Fibroblast of gingiva (primary cell): ENCODE data around the gene RNF175.
A peak's percentile ranks its signal among the peaks of the same experiment; 100 is the strongest.

Source experiments
- DNase-seq: peaks from one replicate; pipeline ENCODE4 v3.0.0-alpha.2; 2011; ENCODE audit warnings: low read depth

The RNF175 gene

DNA sequence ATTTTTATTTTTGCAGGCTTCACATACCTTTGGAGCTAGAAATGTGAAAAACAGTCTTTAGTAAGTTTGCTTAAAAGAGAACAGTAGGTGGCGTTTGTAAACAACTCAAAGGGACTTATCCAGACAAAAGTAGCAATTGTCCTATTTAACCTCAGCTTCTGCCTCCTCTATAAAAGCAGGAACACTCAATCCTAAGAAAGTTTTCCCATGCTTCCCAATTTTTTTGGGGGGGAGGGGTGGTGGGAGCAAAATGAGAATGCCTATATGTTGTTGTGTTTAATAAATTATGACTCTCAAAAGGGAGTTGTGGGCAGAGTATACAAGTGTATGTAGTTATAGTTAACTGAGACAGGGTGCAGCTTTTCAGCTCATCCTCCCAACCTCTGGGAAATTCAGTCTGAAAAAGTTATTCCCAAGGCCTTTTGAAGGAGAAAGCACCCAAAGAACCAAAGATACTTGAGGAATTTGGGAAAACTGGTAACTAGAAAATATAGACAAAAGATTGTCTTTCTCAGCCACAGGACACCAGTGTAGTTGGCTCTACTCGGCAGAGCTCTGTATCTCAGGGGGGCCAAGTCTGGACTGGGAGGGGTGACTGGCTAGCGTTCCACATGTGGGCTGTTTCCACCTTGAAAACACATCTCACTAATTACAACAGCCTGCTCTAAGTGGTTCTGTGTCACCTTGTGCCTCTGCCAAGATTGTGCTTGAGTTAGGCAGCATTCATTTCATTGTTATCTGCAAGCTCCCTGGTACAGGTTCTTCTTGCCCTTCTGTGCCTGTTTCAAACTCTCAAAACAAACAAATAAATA lies 26.3 kb upstream of the RNF175 start:
- DNase-seq: peak; percentile 38

DNA sequence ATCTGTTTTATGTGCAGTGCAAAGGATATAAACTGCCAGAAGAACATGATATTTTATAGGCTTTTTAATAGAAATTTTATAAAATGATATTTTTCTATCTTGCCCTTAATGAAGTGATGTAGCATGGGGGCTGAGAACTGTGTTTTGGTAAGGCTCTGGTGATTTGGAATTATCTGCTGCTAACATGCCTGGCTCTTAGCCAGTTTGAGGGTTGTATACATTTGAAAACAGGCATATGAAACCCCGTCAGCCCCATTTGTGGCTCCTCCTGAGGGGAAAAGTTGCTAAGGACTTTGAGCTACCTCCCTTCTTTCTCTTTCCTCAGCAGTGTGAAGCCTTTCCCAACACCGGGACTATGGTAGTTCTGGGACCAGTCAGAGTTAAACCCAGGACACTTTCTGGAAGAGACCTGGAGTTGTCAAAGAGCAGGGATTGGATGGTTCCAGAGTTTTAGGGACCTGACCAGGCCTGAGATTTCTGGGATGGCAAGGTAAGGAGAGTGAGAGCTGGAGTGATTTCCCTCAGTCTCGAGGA lies 24.4 kb upstream of the RNF175 start:
- DNase-seq: no peak

DNA sequence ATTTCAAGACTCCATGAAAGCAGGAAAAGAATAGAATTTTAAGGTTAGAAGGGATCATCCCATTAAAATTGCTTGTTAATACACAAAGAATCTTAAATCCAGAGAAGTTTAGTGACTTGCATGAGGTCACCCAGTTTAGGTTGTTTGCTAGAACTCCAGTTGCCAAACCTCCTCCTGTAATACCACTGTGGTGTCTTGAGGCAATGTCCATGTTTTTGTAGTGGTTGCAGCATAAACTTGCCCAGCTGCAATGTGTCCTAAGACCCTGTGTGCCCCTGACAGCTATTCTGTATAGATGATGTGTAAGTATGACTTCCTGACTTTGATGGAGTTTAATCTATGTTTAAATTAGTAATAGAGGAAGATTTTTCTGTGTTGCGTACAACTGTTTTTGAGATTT lies 22.8 kb upstream of the RNF175 start:
- DNase-seq: peak; percentile 67

DNA sequence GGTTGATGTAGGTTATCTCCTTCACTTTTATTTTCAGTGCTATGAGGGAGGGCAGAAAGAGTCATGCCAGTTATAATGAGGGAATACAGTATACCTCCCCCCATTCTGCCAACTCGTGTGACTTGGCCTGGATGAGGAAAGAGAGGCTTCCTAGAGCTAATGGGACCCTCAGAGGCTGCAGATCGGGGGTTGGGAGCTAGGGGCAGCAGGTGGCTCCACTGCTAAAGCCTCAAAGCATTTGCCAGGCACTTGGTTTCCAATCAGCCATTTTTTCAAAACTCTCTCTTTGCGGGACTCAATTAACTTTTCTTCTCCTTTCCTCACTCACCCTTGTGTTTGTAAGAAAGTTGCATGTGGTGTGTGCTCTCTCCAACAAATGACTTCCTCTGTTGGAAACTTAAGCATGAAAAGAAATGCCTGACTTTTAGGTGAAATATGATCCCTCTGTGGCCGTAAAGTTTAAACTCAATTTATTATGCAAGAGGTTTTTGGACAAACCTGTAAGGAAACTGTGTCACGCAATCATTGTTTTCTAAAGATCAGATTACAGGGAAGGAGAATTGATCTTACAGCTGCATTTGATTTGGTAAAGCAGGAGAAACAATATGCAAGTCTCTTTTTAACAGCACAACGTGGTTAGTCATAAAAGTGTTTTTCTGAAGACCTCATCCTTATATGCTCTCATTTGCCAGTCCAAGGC lies 22.0 kb upstream of the RNF175 start:
- DNase-seq: peak; percentile 96

DNA sequence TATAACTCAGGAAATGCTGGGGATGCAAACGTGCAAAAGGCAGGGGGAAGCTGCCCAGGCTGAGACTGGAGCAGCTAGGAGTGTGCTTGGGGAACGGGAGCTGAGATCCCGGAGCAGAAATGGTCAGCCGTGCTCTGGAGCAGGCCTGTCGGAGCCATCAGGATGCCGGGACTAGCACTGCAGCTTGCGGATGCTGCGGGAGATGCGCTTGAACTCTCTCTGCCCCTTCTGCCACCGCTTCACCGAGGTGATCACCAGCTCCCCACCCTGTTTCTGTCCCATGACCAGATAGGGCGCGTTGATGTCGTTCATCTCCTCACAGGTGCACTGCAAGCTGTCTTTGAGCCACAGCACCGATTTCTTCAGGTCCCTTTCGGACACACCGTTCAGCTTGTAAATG lies 21.5 kb upstream of the RNF175 start:
- no peak for DNase-seq

DNA sequence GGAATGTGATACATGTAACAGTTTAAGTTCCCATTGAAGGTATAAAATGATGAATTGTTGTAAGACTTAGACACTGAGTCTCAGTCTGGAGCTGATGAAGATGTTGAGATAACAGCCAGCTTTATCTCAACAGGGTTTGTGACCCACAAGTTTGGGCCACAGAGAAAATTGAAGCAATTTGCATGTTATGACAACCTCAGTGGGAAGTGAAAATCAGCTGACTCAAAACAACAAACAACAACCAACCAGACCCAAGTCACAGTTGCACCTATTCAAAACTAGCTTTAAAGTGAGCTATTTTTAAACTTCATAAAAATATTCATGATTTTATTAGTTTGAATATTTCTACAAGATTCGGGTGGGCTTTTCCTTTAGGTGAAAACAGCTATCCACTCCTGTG lies 21.1 kb upstream of the RNF175 start:
- DNase-seq: no peak

DNA sequence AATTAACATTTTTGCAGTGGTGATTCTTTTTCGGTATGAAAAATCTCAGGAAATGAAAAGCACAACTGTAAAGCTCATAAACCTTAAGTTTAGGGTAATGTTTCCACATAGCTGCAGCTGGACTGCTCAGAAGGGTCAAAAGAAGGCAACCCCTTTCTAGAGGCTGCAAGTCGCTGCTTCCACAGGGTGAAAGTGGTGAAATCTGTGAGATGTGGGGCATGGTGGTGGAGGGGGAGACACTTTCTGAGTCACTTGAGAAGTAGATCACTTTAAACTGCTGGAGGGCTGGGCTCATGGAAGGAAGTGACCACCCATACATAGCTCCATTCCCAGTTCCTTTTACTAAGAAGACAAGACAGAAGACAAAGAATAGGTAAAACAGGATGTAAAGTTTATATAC lies 20.4 kb upstream of the RNF175 start:
- DNase-seq: no peak

DNA sequence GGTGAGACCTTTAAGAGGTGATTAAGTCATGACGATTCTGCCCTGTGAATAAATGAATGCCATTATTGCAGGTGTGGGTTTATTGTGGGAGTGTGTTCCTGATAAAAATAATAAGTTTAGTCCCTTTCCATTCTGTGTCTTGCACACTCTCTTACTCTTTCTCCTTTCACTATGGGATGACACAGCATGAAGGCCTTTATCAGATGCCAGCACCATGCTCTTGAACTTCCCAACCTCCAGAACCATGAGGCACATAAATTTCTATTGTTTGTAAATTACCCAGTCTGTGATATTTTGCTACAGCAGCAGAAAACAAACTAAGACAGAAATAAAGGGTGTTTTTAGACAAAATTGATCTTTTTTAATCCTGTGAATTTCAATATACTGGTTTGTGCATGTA lies 18.6 kb upstream of the RNF175 start:
- DNase-seq: no peak

DNA sequence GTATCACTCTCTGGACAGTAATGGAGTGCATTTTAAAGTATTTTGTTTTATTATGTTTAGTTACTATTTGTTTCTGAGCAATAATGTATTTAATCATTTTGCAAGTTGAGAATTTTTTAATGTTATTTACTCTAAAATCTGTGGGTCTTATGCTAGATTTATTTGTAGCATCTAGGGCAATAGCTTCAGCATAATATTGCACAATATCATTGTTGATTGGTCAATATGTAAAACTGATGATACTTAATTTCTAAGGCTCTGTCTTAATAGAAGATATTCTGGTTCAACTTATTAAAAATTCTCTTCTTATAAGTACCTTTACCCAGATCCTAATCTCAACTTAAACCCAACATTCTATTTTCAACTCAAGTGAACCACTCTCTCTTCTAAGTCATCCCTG lies 17.6 kb upstream of the RNF175 start:
- DNase-seq: no peak

DNA sequence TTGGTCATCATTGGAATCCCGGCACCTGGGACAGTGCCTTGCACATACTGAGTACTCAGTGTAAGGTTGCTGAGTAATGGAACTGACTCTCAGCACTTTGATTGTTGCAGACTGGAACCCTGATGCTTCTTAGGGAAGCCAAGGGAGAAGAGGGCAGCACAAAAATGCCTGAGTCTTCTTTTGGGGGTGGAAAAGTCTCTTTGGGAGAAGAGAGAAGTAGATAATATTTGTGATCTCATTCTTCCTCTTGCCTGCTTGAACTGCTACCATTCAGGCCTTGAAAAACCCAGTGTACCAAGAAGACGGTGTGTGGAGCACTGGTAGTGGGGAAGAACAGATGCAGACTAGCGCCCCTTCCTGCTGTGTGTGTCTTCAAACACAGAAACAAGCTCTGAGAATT lies 16.8 kb upstream of the RNF175 start:
- no peak for DNase-seq

DNA sequence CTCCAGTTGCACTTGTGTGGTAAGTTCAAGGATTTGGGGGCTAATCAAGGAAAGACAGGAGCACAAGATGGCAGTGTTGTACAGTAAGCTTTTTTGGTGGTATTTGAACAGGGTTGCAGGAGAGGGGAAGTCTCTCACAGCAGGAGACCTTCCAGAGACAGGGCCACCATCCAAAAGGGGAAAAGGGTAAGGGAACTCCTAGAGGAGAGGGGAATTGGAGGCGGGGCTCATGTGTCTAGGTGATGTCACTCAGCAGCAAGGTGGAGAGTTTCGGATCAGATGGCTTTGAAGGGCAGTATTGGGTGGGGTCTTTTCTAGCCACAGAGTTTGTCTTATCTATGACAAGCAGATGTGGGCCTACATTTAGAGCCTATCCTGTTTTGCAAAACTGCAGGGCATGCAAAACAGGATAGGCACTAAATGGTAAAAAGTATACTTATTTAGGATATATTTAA lies 13.4 kb upstream of the RNF175 start:
- DNase-seq: no peak

DNA sequence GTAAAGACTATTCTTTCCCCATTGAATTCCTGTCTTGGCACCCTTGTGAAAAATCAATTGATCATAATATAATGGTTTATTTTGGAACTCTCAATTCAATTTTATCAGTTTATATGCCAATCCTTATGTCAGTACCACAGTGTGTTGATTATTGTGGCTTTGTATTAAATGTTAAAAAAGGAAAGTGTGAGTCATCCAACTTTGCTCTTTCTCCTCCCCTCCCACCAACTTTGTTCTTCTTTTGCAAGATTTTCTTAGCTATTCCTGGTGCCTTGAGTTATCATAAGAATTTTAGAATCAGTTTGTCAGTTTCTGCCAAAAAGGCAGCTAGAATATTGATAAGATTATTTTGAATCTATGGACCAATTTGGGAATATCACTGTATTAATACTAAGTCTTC lies 11.2 kb upstream of the RNF175 start:
- peak; percentile 31 for DNase-seq

DNA sequence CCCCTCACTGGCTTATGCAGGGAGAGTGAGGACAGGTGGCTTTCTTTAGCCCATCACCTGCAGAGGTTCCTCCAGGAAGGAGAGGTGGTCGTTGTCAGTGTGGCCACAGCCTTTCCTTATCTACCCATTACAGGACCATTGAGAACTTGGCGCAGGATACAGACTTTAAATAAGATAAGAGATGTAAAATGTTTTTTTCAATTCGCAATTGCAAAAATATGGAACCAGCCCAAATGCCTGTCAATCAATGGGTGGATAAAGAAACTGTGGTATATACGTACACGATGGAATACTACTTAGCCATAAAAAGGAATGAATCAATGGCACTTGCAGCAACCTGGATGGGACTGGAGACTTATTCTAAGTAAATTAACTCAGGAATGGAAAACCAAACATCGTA lies 6.9 kb upstream of the RNF175 start:
- DNase-seq: no peak

DNA sequence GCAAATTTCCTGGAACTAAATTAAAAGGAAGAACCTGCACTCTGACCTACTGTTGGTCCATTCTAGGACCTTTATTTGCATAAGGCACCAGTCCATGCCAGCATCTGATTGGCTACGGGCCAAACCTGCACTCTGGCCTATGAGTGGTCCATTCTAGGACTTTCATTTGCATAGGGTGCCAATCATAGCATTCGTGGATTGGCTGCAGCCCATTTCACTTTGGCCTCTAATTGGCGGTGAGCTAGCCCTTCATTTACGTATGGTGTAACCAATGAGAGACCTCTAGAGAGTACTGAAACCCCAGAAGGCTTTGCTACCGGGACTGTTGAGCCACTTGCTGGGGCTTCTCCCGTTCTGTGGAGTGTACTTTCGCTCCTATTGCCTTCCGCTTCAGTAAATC lies 6.1 kb upstream of the RNF175 start:
- no peak for DNase-seq

DNA sequence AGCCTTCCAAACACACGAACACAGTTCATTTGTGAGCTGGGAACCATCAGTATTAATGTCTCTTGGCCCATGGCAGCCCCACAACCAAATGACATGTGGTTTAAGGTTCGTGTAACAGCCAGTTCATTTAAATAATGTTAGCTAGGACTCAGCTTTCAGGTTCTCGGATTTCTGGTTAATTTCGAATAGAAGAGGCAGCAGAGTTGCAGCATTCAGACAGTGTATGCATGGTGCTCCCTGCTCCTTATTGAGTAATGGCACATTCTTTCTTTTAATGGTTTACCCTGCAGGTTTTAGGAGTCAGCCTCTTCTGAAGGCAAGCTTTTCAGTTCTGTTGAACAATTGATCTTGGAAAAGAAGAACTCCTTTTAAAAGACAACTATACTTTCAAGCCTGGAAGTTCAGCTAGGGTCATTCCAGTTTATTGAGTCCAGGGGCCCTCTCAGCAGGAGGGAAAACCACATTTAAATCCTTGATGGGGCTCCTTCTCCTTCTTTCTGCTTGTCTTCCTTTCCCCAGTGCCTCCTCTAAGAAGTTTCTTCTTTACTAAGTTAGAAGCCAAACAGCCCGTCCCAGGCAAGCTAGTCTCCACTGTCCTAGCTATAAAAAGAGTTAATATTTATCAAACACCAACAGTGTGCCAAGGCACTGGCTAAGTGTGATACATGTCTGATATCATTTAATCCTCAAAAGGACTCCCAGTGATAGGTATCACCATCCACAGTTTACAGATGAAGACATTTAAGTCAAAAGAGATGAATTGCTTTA lies 5.0 kb upstream of the RNF175 start:
- peak; percentile 73 for DNase-seq

DNA sequence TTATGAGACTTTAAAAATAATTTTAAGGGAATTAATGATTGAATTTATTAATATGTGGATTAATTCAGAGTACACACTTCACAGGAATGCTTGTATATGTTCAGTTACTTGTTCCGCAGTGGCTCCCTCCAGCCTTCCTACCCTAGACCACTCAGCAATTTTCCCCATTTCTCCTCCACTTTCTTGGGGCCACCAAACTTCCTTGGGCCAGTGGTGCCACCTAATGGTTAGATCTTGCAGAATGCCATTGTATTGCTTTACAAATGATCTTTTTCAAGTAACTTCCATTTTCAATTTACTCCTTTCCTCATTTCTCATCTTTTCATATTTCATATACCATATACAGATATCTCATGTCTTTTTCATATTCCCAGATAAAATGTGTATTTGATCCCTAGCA lies 3.6 kb upstream of the RNF175 start:
- DNase-seq: no peak

DNA sequence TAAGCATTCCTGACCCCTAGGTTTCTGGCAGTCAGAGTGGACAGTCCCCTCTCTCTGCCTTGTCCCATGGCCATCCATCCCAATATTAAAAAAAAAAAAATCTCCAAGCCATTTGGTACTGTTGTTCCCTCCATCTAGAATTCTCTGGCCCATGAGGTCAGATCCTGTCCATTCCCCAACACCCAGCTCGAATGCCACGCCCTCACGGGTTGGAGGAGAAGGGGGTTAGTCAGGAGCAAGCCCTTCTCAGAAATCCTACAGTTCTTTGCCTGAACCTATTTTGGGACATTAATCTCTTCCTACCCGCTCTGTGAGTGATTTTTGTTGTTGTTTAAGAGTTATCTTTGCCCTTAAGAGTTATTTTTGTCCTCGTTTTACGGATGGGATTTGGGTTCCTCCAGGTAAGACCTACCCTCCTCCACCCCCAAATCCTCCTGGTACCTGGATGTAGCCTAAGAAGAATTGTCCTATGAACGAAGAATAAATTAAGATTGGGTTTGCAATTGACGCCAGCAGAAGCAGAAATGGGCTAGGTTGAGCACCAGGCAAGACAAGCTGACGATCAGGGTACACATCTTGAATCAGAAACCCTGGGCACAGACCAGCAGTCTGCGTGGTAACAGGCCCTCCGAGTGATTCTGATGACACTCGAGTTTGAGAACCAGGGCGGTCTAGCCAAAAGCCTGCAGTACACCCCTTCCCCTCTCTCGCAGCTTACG lies 977 bp downstream of the RNF175 start:
- DNase-seq: no peak

DNA sequence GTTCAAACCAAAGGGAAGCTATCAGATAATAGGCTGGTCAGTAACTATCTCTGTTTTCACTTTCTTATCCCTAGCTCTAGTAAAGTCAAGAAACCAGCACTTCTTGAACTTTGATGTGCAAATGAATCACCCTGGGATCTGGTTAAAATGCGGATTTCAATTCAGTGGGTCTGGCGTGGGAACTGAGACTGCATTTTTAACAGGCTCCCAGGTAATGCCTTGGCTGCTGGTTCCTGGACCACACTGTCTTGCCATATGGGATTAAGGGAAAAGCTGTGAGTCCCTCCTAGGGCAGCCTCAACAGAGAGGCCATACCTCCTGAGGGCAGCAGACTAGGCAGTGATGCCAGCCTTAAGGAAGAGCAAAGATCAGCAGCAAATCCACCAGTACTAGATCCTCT lies 1.7 kb downstream of the RNF175 start:
- no peak for DNase-seq

DNA sequence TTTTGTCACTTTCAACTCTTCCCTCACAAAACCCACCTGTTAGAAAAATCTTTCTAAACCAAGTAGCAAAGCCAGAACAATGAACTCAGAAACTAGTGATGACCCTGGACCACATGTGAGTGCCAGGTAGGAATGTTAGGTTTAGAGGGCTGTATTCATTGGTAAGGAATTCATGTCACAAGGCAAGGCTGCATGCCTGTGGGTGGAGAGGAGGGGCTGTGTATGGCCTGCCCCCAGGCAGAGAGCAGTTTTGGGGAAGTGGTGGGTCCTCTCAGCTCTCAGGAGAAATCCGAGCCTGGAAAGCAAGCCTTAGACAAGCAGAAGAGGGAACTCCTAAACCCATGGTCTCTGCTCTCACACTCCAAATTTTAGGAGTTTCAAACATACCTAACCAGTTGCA lies 2.4 kb downstream of the RNF175 start:
- no peak for DNase-seq

DNA sequence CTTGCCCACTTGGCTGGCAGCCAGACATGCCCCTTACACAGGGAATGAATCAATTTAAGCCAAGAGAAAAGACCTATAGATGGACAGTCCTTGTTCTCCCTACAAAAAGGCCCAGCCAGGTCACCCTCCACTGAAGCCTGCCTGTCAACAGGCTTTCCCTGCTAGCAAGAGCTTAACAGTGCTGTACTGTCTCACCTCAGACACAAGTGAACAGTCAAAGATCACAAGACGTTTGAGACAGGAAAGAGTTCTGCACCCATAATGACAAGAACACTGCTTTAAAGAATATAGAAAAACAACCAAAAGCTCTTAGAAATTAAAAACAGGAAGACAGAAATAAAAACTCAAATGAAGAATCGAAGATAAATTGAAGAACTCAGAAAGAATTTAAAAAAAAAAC lies 4.6 kb downstream of the RNF175 start:
- no peak for DNase-seq

DNA sequence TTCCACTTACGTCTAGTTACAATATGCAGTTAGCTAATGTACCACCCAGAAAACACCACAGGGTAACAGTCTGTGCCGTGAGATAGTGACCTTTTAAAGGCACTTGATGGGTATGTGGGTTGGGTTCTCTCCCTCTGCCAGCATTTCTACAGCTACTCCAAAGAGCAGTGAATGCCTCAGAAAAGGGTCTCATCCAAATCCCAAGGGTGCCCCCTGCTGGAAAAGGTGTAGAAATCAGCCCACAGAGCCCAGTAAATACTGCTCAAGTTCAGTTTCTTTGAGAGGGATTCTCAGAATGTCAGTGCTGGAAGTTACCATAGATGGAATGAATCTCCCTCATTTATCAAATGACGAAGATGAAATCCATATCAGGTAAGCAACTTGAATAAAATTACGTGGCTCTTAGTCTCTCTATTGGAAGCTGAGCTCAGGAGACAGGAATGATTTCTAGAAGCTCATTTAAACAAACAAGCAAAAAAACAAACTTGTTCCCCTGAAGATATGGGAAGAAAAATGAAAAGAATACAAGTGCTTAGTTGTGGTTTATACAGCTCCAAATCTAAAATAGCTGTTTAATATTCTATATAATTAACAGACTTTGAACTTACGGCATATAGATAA lies 9.5 kb downstream of the RNF175 start:
- DNase-seq: peak; percentile 77

DNA sequence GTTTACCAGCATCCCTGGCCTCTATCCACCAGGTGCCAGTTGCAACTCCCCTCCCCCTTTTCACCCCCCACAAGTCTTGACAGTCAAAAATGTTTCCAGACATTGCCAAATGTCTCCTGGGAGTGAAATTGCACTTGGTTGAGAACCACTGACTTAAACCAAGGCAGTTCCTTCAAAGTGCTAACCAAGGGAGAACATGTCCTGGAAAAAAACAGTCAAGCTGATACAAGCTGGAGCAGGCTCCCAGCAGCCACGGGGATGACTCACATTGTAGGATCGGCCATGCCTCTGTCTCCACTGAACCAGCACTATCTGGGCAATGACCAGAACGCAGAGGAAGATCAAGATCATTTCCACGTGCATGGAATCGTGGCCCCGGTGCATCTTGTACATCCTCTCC lies 11.4 kb downstream of the RNF175 start:
- DNase-seq: peak; percentile 63
